Stimulated activated CD8-positive, alpha-beta memory T cell treated with anti-CD3 and anti-CD28 coated beads, Interleukin-15, amount 100 ng/mL, for 24 hours (primary cell): ENCODE results near the gene PDE7B.

Experiments
- DNase-seq: peaks from one replicate; pipeline ENCODE4 v3.0.0-alpha.2; 2020; ENCODE audit warnings: low read depth

The PDE7B gene

GRCh38 chr6:135937106-135937505 is 85.6 kb downstream of the PDE7B start:
- no peak for DNase-seq

GRCh38 chr6:135938576-135939207 is 87.2 kb downstream of the PDE7B start:
- DNase-seq, result no peak

DNA sequence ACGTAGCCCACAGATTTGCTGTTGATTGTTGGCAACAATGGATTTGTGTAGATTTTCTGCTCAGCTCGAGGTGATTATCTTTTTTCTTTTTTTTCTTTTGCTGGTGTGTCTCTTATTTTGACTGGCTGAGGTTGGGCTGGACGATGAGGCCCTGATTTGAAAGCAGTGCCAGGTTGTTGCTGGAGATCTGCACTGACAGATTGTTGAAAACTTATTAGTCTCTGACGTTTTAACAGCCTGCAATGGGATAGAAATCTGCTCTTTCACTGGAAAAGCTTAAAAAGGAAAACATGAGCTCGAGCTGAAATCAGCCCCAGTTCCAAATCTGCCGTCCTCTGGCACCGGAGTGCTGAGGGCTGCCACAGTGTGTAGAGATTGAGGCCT is 87.7 kb downstream of the PDE7B start:
- DNase-seq, result no peak

DNA sequence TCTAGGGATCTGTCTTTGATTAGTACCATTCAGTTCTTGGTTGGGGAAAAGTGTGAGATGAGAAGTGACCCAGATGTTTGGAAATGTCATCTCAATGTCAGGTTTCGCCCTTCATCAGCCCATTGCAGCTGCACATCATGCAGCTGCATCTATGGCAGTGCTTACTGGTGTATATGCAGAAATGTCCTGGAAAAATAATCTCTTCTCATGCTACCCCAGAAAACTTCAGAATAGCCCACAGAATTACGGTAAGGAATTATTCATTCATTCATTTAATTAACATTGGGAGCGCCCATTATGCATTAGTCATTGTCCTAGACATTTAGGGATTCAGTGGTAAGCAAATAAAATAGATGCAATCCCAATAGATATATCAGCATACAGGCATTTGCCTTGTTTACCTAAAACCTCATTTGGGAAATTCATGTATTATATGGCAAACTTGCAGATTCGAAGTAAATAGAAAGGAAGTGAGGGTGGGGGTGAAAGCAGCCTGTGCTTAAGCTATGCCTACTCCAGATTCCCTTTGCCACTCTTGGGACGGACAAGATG is 89.2 kb downstream of the PDE7B start:
- no peak for DNase-seq

DNA sequence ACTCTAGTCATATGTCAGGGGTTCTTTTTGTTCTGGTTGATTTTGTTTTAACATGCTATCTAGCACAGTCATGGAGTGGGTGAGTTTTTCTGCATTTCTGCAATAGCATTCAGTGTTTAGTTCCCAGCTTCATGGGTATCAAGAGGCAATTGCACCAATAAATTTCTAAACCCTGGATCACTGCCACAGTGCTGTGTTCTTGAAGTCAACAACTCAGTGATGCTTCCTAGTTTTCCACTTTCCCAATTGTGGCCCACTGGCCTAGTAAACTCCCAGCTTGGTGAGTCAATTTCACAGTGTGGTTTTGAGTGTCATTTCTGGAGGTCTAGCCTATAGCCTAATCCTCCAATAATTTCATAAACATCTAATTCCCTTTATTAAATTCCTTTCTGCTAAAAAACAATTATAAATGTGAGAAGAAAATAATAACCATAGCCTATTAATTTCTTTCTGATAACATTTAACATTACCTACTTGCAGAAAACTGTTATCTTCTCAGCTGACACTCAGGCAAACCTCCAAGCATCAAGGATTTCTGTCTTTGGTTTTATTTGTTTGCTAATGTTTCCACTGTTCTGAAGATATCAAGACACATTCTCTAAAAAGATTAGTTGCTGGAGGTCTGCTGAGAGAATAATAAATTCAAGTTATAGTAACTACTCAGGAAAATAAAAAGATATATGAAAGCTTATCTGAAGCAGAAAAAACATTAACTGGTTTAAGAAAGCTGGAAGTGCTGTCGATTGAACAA is 89.9 kb downstream of the PDE7B start:
- DNase-seq, result no peak

GRCh38 chr6:135944120-135944519 is 92.6 kb downstream of the PDE7B start:
- no peak for DNase-seq

GRCh38 chr6:135946674-135947073 is 95.2 kb downstream of the PDE7B start:
- DNase-seq, result no peak

GRCh38 chr6:135950669-135951068 is 99.2 kb downstream of the PDE7B start:
- no peak for DNase-seq

GRCh38 chr6:135951169-135951568 is 99.7 kb downstream of the PDE7B start:
- DNase-seq, result no peak

DNA sequence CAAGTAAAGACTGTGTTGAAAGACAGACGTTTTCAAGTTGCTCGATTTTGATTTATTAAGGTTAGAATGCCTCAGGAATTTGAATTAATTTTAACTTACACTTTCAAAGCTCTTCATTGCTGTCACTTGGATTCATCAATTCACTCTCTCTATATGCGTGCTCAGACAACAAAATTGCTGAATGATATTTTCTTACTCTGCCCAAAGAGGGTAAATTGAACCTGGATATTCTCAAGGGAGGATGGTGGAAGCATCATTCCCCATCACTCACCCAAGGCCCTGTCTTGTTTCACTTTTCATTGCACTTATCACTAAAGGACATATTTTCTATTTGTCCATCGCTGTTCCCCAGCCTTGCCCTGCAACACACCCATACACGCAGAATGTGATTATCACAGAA is 102.3 kb downstream of the PDE7B start:
- no peak for DNase-seq

- no peak for DNase-seq
Measured at GRCh38 chr6:135955099-135955498, 103.6 kb downstream of the PDE7B start.

DNA sequence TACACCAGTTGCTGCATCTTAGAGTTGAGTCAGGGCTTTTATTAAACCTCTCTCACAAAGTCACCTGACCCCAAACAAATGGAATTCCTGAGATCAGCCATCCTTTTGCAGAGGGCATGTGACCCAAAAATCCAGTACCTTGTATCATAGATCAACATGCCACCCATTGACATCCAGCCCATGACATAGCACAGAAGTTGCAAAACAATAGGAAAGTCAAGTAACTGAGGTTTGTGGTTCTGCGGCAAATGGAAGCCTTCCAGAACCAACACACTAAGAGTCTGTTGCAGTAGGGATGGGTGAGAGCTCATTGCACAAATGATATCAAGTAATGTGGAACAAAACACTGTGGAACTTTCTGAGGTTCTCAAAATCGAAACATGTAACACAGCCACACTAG is 111.2 kb downstream of the PDE7B start:
- DNase-seq, result no peak

DNA sequence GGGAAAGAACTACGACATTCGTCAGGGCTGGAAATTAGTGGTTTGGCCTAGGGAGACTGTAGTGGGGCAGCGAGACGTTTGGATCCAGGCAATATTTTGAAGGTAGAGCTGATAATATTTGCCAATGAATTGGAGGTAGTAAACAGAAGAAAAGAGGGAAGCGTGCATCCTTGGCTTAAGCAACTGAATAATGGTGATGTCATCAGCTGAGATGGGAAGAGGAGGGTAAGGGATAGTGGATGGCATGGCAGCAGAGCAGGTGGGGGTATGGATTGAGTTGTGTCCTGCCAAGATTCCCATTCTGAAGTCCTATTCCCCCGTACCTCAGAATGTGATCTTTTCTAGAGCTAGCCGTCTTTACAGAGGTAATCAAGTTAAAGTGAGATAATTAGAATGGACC is 119.2 kb downstream of the PDE7B start:
- DNase-seq, result no peak

DNA sequence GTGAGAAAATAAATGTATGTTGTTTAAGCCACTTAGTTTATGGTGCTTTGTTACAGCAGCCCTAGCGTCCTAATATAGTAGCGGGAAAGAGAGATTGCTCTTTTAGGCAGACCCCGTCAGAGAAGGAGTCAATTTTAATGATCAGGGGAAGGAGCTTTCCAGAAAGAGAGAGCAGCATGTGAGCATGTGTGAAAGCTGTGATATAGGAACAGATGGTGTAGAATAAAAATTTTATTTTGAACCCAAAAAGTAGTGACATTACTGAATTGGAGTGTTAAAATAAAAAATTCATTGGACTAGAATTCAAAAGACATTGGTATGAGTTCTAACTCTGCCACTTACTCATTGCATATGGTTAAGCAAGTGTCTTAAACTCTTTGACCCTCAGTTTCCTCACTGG is 119.8 kb downstream of the PDE7B start:
- no peak for DNase-seq

- DNase-seq, result no peak
Measured at GRCh38 chr6:135972150-135972549, 120.6 kb downstream of the PDE7B start.

DNA sequence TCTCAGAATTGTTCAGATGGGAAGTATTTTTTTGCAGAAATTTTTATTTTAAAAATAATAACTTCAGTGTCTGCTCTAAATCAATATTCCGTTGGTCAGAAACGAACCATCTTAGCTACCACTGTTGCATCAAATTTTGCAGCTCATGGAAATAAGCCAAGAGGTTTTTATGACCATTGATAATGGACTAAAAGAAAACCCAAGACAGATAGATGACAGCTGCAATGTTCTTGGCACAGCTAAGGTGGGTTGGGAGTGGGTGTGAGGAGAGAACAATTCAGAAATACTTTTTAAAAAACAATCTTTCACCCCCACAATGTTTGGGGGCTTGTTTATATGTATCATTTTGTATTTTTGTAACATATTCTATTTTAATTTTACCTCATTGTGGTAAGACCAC is 121.1 kb downstream of the PDE7B start:
- DNase-seq, result no peak

GRCh38 chr6:135974426-135974825 is 122.9 kb downstream of the PDE7B start:
- DNase-seq, result no peak

- no peak for DNase-seq
Measured at GRCh38 chr6:135976585-135976984, 125.1 kb downstream of the PDE7B start.

- DNase-seq, result no peak
Measured at GRCh38 chr6:135983093-135983492, 131.6 kb downstream of the PDE7B start.

GRCh38 chr6:135983718-135984343 is 132.3 kb downstream of the PDE7B start:
- no peak for DNase-seq

DNA sequence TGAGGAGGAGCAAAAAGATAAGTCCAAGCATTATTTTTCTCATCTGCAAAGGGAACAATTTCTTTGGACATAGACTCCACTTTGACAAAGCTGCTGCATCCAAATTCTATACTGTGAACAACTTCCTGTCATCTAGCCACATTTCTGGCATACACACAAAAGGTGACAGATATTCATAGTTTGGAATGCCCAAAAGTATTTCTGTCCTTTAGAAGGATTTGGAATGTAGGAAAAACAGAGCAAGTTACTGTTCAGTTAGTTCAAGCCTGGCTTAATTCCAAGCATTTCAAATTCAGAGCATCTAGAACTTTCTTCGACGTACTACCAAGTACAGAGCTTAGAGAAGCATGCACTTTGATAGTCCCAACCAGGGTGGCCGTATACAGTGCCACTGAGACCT is 134.0 kb downstream of the PDE7B start:
- DNase-seq, result no peak

DNA sequence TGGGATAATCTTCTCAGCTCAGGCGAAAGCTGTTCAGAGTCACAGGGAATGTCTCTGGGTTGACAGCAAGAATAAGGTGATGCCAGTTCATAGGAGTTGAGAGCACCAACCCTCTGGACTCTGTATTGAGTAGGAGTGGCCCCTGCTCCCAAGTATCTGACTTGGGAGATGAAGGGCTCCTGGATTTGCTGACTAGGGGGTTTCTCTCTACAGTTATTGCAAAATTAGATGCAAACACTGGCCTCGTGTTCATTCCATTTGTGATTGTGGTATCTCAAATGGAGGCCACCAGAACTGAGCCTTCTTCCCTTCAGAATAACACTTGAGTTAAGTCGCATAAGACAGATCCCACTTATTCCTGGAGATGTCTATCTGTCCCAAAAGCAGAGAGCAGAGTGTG is 135.7 kb downstream of the PDE7B start:
- no peak for DNase-seq

- DNase-seq, result no peak
Measured at GRCh38 chr6:135990439-135990838, 138.9 kb downstream of the PDE7B start.
